ENCODE results near the gene ACTBL2. TPM values are rescaled to one million over a fixed set of nuclear protein-coding genes. Genes with fewer than 3 reads are reported as not detected.

ACTBL2 gene
- polyA plus RNA-seq, 1 donor (not counting 4 experiments of a cell fraction or from before 2014, with no cell fraction given): 0.68 TPM

DNA sequence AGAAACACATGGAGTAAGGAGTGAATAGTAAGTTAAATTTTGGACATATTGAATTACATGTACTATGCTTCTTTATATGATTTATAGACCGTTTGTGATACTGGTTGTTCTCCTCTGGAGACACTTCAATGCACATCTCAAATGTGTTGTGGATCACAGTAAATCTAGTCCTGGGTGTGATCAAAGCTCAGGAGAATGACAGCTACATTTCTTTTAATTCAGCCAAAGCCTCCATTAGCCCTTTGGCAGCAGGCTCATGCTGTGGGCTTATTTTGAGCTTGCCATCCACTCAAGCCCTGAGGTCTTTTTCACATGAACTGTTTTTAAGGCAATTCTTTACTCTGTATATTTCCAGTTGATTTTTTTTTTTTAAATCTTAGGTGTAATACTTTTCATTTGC is 34.6 kb upstream of the ACTBL2 start:
- Histone ChIP-seq H4K20me1 (ENCODE audit: control insufficient read depth, extremely low read depth, insufficient read depth, low read length) (no peaks in the 10 kb centered on the region), H3K4me2 (ENCODE audit: control insufficient read depth, extremely low read depth, insufficient read depth, low read depth, low read length) (no peak overlapping the region), H3K27ac (ENCODE audit: control insufficient read depth, insufficient read depth, low read length) (no peak overlapping the region), H3K36me3 (ENCODE audit: control insufficient read depth in 2 of 2, extremely low read depth in 1 of 2, insufficient read depth in 2 of 2, low read length in 2 of 2) (no peaks in the 10 kb centered on the region), H3K9me3 (ENCODE audit: control insufficient read depth, low read depth, low read length) (no peaks in the 10 kb centered on the region), H3K4me1 (ENCODE audit: control insufficient read depth, extremely low read depth, insufficient read depth, low read length) (no peaks in the 10 kb centered on the region), H2AFZ (ENCODE audit: control insufficient read depth, low read length) (no peak overlapping the region), H3K4me3 (ENCODE audit: control insufficient read depth in 2 of 3, extremely low read depth in 1 of 3, insufficient read depth in 2 of 3, low read depth in 1 of 3, low read length in 3 of 3) (no peak overlapping the region), H3K9me1 (ENCODE audit: control insufficient read depth, extremely low read depth, insufficient read depth, low read length) (no peaks in the 10 kb centered on the region), H3K9ac (ENCODE audit: control insufficient read depth, extremely low read depth, insufficient read depth, low read length) (no peak overlapping the region), H3K79me2 (ENCODE audit: control insufficient read depth, insufficient read depth, low read length) (no peaks in the 10 kb centered on the region), H3K27me3 (ENCODE audit: control insufficient read depth, extremely low read depth, insufficient read depth, low read length) (no peaks in the 10 kb centered on the region)
- dilution Hi-C loops (cut with MboI; ENCODE audit: extremely low pct_ligation_motif_present, low sequenced_read_pairs): no loop called here
- DNase-seq (ENCODE audit: low read depth, low spot score): no peak
- TF ChIP-seq EZH2 (IDR thresholded peaks at IDR 0.05; ENCODE audit: low read length): no peak
- TF ChIP-seq, protein P1, sequence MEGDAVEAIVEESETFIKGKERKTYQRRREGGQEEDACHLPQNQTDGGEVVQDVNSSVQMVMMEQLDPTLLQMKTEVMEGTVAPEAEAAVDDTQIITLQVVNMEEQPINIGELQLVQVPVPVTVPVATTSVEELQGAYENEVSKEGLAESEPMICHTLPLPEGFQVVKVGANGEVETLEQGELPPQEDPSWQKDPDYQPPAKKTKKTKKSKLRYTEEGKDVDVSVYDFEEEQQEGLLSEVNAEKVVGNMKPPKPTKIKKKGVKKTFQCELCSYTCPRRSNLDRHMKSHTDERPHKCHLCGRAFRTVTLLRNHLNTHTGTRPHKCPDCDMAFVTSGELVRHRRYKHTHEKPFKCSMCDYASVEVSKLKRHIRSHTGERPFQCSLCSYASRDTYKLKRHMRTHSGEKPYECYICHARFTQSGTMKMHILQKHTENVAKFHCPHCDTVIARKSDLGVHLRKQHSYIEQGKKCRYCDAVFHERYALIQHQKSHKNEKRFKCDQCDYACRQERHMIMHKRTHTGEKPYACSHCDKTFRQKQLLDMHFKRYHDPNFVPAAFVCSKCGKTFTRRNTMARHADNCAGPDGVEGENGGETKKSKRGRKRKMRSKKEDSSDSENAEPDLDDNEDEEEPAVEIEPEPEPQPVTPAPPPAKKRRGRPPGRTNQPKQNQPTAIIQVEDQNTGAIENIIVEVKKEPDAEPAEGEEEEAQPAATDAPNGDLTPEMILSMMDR (optimal IDR thresholded peaks at IDR 0.05 in 1 of 3, IDR thresholded peaks at IDR 0.05 in 1 of 3, conservative IDR thresholded peaks at IDR 0.05 in 1 of 3; ENCODE audit: extremely low read depth in 1 of 3, insufficient read depth in 2 of 3, low read length in 3 of 3): no peak
- FAIRE-seq: no peak

DNA sequence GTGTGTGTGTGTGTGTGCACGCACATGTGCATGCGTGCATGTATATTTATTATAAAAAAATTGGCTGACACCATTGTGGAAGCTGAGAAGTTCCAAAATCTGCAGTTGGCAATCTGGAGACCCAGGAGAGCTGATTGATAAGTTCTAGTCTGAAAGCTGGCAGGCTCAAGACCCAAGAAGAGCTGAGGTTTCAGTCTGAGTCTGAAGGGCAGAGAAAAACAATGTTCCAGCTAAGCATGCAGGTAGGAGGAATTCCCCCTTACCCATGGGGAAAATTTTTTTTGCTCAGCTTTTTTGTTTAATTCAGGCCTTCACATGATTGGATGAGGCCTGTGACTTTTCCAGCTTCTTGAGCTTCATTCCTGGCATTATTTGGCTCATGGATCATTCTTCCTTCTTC is 31.2 kb upstream of the ACTBL2 start:
- TF ChIP-seq, protein P1 (optimal IDR thresholded peaks at IDR 0.05 in 1 of 3, IDR thresholded peaks at IDR 0.05 in 1 of 3, conservative IDR thresholded peaks at IDR 0.05 in 1 of 3; ENCODE audit: extremely low read depth in 1 of 3, insufficient read depth in 2 of 3, low read length in 3 of 3): no peak
- TF ChIP-seq EZH2 (IDR thresholded peaks at IDR 0.05; ENCODE audit: low read length): no peak
- FAIRE-seq (no peak), DNase-seq (ENCODE audit: low read depth, low spot score) (no peak)
- Histone ChIP-seq H3K9me3 (ENCODE audit: control insufficient read depth, low read depth, low read length) (no peaks in the 10 kb centered on the region), H4K20me1 (ENCODE audit: control insufficient read depth, extremely low read depth, insufficient read depth, low read length) (no peaks in the 10 kb centered on the region), H3K9ac (ENCODE audit: control insufficient read depth, extremely low read depth, insufficient read depth, low read length) (no peak overlapping the region), H3K36me3 (ENCODE audit: control insufficient read depth in 2 of 2, extremely low read depth in 1 of 2, insufficient read depth in 2 of 2, low read length in 2 of 2) (no peaks in the 10 kb centered on the region), H2AFZ (ENCODE audit: control insufficient read depth, low read length) (no peak overlapping the region), H3K4me3 (ENCODE audit: control insufficient read depth in 2 of 3, extremely low read depth in 1 of 3, insufficient read depth in 2 of 3, low read depth in 1 of 3, low read length in 3 of 3) (no peak overlapping the region), H3K27me3 (ENCODE audit: control insufficient read depth, extremely low read depth, insufficient read depth, low read length) (peaks cover 6% of the 10 kb centered on the region), H3K9me1 (ENCODE audit: control insufficient read depth, extremely low read depth, insufficient read depth, low read length) (no peaks in the 10 kb centered on the region), H3K27ac (ENCODE audit: control insufficient read depth, insufficient read depth, low read length) (no peak overlapping the region), H3K4me1 (ENCODE audit: control insufficient read depth, extremely low read depth, insufficient read depth, low read length) (no peaks in the 10 kb centered on the region), H3K79me2 (ENCODE audit: control insufficient read depth, insufficient read depth, low read length) (no peaks in the 10 kb centered on the region), H3K4me2 (ENCODE audit: control insufficient read depth, extremely low read depth, insufficient read depth, low read depth, low read length) (no peak overlapping the region)
- dilution Hi-C loops (cut with MboI; ENCODE audit: extremely low pct_ligation_motif_present, low sequenced_read_pairs): no loop called here

Measured in keratinocyte (primary cell).